Testis (tissue), 2 donors: ENCODE measurements around the gene GYPC.

Experiments
- POLR2A ChIP-seq: fragments of 450-650 bp; IDR thresholded peaks from one replicate; pipeline ENCODE4 v1.6.1; 2017; ENCODE audit warnings: antibody characterized with exemption, mild to moderate bottlenecking, moderate library complexity
- TF ChIP-seq, protein P1 (sequence below), 3 experiments: fragments of 450-650 bp in 2 of 3; fragments of 200-600 bp in 1 of 3; sonication (generic) in 1 of 3; IDR thresholded peaks; one replicate each; pipeline ENCODE4 v1.5.1; 2016 to 2019; ENCODE audit warnings: antibody characterized with exemption in 3 of 3, mild to moderate bottlenecking in 2 of 3, moderate library complexity in 1 of 3

DNA sequence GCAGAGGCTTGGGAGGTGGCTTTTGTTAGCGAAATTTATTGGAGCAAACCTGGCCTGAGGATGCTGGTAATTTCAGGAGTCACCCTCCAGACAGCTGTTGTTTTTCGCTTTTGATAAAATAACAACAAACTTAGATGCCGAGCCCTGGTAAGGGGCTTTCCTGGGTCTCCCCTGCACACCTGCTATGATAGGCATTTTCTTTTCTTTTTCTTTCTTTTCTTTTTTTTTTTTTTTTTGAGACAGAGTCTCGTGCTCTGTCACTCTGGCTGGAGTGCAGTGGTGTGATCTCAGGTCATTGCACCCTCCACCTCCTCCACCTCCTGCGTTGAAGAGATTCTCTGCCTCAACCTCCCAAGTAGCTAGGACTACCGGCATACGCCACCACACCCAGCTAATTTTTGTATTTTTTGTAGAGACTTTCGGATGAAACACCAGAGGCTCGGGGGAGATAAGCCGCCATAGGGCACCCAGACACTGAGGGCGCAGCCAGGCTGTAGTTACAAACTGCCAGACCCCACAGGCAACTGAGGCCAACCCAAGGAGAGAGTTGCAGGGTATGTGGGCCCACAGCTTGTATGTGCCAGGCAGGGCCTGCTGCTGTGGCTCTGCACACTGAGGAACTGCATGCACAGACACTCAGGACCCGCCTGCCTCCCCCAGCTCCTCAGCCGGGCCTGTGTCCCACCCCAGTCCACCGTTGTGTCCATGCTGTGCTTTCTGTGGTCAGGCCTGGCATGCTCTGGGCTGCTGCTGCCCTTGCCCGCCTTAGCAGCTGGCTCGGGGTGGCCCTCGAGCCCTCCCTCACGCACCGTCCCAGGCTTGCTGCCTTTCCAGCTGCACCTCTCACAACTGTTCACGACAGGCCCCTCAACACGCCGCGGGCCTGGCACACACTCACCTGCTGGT is 3.9 kb downstream of the GYPC start:
- TF ChIP-seq, protein P1, sequence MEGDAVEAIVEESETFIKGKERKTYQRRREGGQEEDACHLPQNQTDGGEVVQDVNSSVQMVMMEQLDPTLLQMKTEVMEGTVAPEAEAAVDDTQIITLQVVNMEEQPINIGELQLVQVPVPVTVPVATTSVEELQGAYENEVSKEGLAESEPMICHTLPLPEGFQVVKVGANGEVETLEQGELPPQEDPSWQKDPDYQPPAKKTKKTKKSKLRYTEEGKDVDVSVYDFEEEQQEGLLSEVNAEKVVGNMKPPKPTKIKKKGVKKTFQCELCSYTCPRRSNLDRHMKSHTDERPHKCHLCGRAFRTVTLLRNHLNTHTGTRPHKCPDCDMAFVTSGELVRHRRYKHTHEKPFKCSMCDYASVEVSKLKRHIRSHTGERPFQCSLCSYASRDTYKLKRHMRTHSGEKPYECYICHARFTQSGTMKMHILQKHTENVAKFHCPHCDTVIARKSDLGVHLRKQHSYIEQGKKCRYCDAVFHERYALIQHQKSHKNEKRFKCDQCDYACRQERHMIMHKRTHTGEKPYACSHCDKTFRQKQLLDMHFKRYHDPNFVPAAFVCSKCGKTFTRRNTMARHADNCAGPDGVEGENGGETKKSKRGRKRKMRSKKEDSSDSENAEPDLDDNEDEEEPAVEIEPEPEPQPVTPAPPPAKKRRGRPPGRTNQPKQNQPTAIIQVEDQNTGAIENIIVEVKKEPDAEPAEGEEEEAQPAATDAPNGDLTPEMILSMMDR (IDR thresholded peaks at IDR 0.05) = no peak
- TF ChIP-seq POLR2A = no peak
